Measurements from ENCODE around the gene ALDH1L1. TPM values are rescaled to one million over a fixed set of nuclear protein-coding genes. Genes with fewer than 3 reads are reported as not detected.

ALDH1L1 gene
- total RNA-seq, 4 donors from 2014 or later = 19.2 to 39.9 (median 25.9) TPM

GRCh38 chr3:126107203-126107939, 73.0 kb downstream of the ALDH1L1 start:
- TF ChIP-seq EP300 (IDR thresholded peaks at IDR 0.05) = no peak
- TF ChIP-seq CTCF (IDR thresholded peaks at IDR 0.05) = no peak
- Histone ChIP-seq H3K36me3 (peaks cover 8 to 65% (median 36%) of the 10 kb centered on the region in 4 donors), H3K4me3 (no peak overlapping the region)

GRCh38 chr3:126106336-126107202, 73.8 kb downstream of the ALDH1L1 start:
- Histone ChIP-seq H3K4me1 (peaks cover 16 to 22% (median 19%) of the 10 kb centered on the region in 4 donors), H3K36me3 (peaks cover 8 to 65% (median 36%) of the 10 kb centered on the region in 4 donors), H3K9me3 (no peaks in the 10 kb centered on the region), H3K27ac (replicated peaks in 1 of 4) (no peak overlapping the region), H3K4me3 (no peak overlapping the region), H3K27me3 (no peaks in the 10 kb centered on the region)
- intact Hi-C loops (cut with DNase I) = no loop called here
- WGBS = 91% methylated on average over 21 of the region's 21 CpGs
- TF ChIP-seq EP300 (IDR thresholded peaks at IDR 0.05) (no peak), POLR2A (IDR thresholded peaks at IDR 0.05; ENCODE audit: low read depth) (no peak), POLR2AphosphoS5 (IDR thresholded peaks at IDR 0.05) (no peak), CTCF (IDR thresholded peaks at IDR 0.05) (no peak)
- peak; percentile 75 for DNase-seq (ENCODE audit: extremely low spot score)

More at GRCh38 chr3:126107203-126107939, 73.0 kb downstream of the ALDH1L1 start:
- intact Hi-C loops (cut with DNase I) = no loop called here
- 77% methylated on average over 4 of the region's 17 CpGs for WGBS
- peaks cover 9 to 14% (median 12%) of the 10 kb centered on the region in 4 donors for H3K4me1 ChIP-seq
- H3K9me3 ChIP-seq = no peaks in the 10 kb centered on the region
- no peaks in the 10 kb centered on the region for H3K27me3 ChIP-seq
- peak; percentile 75 for DNase-seq (ENCODE audit: extremely low spot score)
- H3K27ac ChIP-seq (replicated peaks in 1 of 4) = no peak overlapping the region

GRCh38 chr3:126105691-126106187, 74.6 kb downstream of the ALDH1L1 start:
- intact Hi-C loops (cut with DNase I) = no loop called here
- Histone ChIP-seq H3K4me1 (peaks cover 16 to 23% (median 21%) of the 10 kb centered on the region in 4 donors), H3K9me3 (no peaks in the 10 kb centered on the region), H3K27me3 (no peaks in the 10 kb centered on the region), H3K4me3 (no peak overlapping the region), H3K36me3 (peaks cover 8 to 65% (median 36%) of the 10 kb centered on the region in 4 donors), H3K27ac (replicated peaks in 1 of 4) (no peak overlapping the region)
- DNase-seq (ENCODE audit: extremely low spot score) = peak; percentile 87
- TF ChIP-seq POLR2A (IDR thresholded peaks at IDR 0.05; ENCODE audit: low read depth) (no peak), POLR2AphosphoS5 (IDR thresholded peaks at IDR 0.05) (no peak), EP300 (IDR thresholded peaks at IDR 0.05) (no peak), CTCF (IDR thresholded peaks at IDR 0.05) (no peak)
- 93% methylated on average over 15 of the region's 16 CpGs for WGBS

- intact Hi-C loops (cut with DNase I) = no loop called here
- Histone ChIP-seq H3K36me3 (peaks cover 8 to 64% (median 34%) of the 10 kb centered on the region in 4 donors), H3K4me1 (peaks cover 16 to 23% (median 21%) of the 10 kb centered on the region in 4 donors), H3K4me3 (no peak overlapping the region), H3K9me3 (no peaks in the 10 kb centered on the region), H3K27ac (replicated peaks in 1 of 4) (no peak overlapping the region), H3K27me3 (no peaks in the 10 kb centered on the region)
- WGBS = 97% methylated on average over 8 of the region's 15 CpGs
- DNase-seq (ENCODE audit: extremely low spot score) = peak; percentile 64
- TF ChIP-seq POLR2AphosphoS5 (IDR thresholded peaks at IDR 0.05) (no peak), POLR2A (IDR thresholded peaks at IDR 0.05; ENCODE audit: low read depth) (no peak), EP300 (IDR thresholded peaks at IDR 0.05) (no peak), CTCF (IDR thresholded peaks at IDR 0.05) (no peak)
These were observed 75.4 kb downstream of the ALDH1L1 start for GRCh38 chr3:126104742-126105605.
